GM13976 (cell line): Measurements from ENCODE around the gene CADM1.

Source experiments
- DNase-seq: peaks from one replicate; pipeline ENCODE4 v3.0.0; 2012; ENCODE audit warnings: low spot score
- in situ Hi-C: fragments of 300-500 bp; cut with MboI; formaldehyde crosslinking; loops from one replicate; pipeline ENCODE4 v1.12.0; 2022; ENCODE audit warnings: low sequenced_read_pairs, mixed read lengths, inconsistent platforms; ENCODE audit not compliant: unreplicated experiment
- TF ChIP-seq, protein P1 (sequence below): IDR thresholded peaks from 2 replicates; pipeline ENCODE4 v1.5.1; 2012; ENCODE audit warnings: borderline replicate concordance, mild to moderate bottlenecking; ENCODE audit not compliant: insufficient read depth; ENCODE audit errors: extremely low read depth, missing control alignments, control extremely low read depth

CADM1 gene

DNA sequence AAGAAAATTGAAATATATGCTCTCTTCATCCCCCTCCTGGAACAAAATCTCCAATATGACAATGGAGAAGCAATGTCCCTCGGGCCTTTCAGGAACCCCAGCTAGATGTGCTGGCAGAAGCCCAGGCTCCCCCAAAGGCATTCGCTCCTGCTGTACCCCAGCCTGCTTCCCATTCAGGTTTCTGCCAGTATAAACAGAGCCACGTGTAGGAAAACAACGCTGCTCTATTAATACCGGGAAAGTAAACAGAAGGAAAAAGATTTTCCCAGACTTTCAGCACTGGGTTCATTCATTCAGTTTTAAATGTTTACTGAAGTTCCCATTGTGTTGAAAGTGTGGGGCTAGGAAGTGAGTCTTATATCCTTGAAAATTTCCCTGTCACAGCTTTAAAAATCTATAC lies 147.1 kb downstream of the CADM1 start:
- in situ Hi-C loops: no loop called here
- TF ChIP-seq, protein P1, sequence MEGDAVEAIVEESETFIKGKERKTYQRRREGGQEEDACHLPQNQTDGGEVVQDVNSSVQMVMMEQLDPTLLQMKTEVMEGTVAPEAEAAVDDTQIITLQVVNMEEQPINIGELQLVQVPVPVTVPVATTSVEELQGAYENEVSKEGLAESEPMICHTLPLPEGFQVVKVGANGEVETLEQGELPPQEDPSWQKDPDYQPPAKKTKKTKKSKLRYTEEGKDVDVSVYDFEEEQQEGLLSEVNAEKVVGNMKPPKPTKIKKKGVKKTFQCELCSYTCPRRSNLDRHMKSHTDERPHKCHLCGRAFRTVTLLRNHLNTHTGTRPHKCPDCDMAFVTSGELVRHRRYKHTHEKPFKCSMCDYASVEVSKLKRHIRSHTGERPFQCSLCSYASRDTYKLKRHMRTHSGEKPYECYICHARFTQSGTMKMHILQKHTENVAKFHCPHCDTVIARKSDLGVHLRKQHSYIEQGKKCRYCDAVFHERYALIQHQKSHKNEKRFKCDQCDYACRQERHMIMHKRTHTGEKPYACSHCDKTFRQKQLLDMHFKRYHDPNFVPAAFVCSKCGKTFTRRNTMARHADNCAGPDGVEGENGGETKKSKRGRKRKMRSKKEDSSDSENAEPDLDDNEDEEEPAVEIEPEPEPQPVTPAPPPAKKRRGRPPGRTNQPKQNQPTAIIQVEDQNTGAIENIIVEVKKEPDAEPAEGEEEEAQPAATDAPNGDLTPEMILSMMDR: no peak
- DNase-seq: no peak

DNA sequence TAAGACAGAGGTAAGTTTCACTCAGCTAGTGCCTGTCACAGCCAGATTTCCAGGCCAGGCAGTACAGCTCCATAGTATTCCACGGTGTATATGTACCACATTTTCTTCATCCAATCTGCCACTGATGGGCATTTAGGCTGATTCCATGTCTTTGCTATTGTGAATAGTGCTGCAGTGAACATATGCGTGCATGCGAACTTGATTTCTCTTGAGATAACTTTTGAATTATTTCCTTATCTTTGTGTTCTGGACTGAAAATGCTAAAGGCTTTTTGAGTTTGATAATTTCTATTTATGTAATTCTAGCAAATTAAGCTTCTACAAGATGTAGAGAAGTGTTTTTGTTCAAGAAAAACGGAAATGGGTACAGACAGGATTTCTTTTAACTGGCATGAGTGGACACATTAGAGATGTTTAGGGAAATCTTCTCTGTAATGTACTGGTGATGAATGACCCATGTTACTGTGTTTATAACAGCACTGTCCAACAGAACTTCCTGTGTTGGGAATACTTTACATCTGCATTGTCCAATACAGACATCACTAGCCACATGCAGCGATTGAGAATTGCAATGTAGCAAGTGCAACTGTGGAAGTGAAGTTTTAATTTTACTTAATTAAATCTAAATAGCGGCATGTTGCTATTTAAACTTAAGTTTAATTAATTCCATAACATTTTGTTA lies 151.3 kb downstream of the CADM1 start:
- TF ChIP-seq, protein P1: no peak
- no peak for DNase-seq
- in situ Hi-C loops: no loop called here

DNA sequence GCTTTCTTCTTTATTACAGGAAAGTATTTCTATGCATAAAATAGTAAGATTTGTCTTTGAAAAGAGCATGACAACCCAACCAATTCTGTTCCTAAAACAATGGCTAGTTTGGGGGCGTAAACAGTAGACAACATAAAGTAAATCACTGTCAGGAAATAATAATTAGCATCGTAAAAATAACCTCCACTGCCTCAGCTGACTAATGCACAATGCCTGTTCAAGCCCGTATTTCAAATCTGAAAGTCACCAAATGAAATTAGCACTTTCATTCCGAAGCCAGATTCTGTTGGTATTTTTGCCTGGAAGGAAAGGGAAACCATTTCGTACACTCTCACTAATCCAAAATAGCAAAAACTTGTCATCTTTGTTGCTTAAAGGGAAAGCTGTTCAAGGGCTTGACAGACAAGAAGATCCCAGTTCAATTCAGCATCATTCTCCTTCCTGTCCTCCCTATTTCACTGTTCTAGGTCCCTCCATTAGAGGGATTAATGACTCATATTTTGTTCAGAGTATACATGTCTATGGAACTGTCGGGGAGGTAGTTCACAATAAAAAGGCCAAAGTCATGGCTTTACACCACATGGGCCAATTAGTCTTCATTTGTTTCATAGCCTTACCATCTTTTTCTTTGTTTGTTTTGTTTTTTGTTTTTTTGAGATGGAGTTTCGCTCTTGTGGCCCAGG lies 154.7 kb downstream of the CADM1 start:
- in situ Hi-C loops: loop anchor here (25.0 kb wide), 2 partner anchors 563 to 738 kb away; no protein-coding TSS in a partner anchor
- TF ChIP-seq, protein P1: no peak
- no peak for DNase-seq

DNA sequence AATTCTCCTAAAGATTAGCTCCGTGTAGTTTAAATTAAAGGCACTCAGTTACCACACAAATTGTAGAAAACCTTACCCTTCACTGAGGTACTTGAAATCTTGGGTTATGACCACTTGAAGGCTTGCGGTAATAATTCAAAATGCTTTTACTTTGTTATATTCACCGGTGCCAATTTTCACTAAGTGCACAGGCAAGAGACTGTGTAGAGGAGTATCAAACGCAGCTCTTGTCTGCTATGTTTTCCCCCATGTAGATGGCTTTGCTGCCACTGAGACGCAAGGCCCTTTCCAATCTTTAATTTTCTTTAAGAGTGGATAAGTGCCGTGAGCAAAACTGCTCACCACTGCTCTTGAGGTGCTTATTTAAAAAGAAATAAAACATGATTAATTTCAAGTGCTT lies 155.8 kb downstream of the CADM1 start:
- in situ Hi-C loops: loop anchor here (25.0 kb wide), 2 partner anchors 564 to 739 kb away; no protein-coding TSS in a partner anchor
- TF ChIP-seq, protein P1: no peak
- no peak for DNase-seq

DNA sequence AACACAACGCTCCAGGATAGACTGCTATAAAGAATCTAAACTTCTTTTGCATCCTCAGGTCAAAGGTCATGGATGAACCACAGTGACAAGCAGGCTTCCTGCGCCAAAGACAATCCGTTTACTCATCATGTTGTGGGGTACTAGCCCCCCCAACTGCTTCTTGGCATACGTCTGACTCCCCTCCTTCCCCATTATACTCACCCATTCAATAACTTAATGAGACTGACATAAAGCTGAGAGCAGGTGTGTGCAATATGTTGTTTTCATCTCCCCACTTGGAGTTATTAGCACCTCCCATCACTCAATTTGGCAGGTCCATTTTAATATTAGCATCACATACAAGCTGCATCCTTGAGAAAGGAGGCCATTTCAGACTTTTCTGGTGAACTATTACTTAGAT lies 157.1 kb downstream of the CADM1 start:
- in situ Hi-C loops: loop anchor here (25.0 kb wide), 2 partner anchors 565 to 740 kb away; no protein-coding TSS in a partner anchor
- no peak for DNase-seq
- TF ChIP-seq, protein P1: no peak

DNA sequence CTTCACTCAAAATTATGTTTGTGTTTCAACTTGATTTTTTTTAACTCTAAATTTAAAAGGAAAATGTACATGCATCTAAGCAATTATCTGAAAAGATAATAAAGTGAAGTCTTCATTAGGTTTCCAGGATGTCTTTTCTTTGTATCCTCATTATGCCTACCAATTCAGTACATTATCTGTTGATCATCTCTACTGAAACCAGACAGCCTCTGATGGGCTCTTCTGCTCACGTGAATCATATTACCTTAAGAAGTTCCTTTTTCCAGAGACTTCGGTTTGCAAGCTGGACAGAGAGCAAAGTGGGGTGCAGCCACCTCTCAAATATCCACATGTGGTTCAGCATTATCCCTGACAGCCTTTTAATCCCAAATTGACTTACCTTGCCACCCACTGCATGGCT lies 158.4 kb downstream of the CADM1 start:
- in situ Hi-C loops: loop anchor here (25.0 kb wide), 2 partner anchors 566 to 741 kb away; no protein-coding TSS in a partner anchor
- no peak for DNase-seq
- TF ChIP-seq, protein P1: no peak
